GM12878 (cell line): ENCODE data around the gene PMPCA. TPM values are rescaled to one million over a fixed set of nuclear protein-coding genes. Genes with fewer than 3 reads are reported as not detected.

Source experiments
- BACH1 ChIP-seq: fragments of 450-650 bp; IDR thresholded peaks from 2 replicates; pipeline ENCODE4 v1.6.1; 2017; ENCODE audit warnings: mild to moderate bottlenecking, borderline replicate concordance
- CREB1 ChIP-seq: IDR thresholded peaks from 2 replicates; pipeline ENCODE4 v1.6.1; 2012; ENCODE audit warnings: low read depth, mild to moderate bottlenecking, inconsistent platforms
- EZH2 ChIP-seq: IDR thresholded peaks from 2 replicates; pipeline ENCODE4 v1.6.1; 2012; ENCODE audit warnings: low read depth, mild to moderate bottlenecking, control low read depth, inconsistent platforms, low read length, borderline replicate concordance; ENCODE audit not compliant: control insufficient read depth
- HCFC1 ChIP-seq: fragments of 150-350 bp; IDR thresholded peaks from 2 replicates; pipeline ENCODE4 v1.6.1; 2014; ENCODE audit warnings: low read length
- MXI1 ChIP-seq: fragments of 150-350 bp; IDR thresholded peaks from 2 replicates; pipeline ENCODE4 v1.6.1; 2011; ENCODE audit warnings: low read depth, mild to moderate bottlenecking, inconsistent platforms, low read length, improper control_type of control experiment
- NRF1 ChIP-seq: conservative IDR thresholded peaks from 2 replicates; pipeline ENCODE4 v1.6.1; 2011; ENCODE audit warnings: mild to moderate bottlenecking, low read depth, low read length, improper control_type of control experiment
- PAX8 ChIP-seq: fragments of 450-650 bp; IDR thresholded peaks from 2 replicates; pipeline ENCODE4 v1.6.1; 2017; ENCODE audit warnings: mild to moderate bottlenecking, moderate library complexity
- RAD51 ChIP-seq: fragments of 450-650 bp; IDR thresholded peaks from 2 replicates; pipeline ENCODE4 v1.6.1; 2016; ENCODE audit warnings: moderate library complexity, mild to moderate bottlenecking, inconsistent platforms
- STAT3 ChIP-seq: IDR thresholded peaks from 2 replicates; pipeline ENCODE4 v1.6.1; 2011; ENCODE audit warnings: low read depth, low read length, improper control_type of control experiment
- YY1 ChIP-seq: IDR thresholded peaks from 2 replicates; pipeline ENCODE4 v1.6.1; 2011; ENCODE audit warnings: low read depth, mild to moderate bottlenecking, low read length
- polyA plus RNA-seq, 11 experiments: library from polyadenylated mRNA; depleted of rRNA in 4 of 11; unstranded in 6 of 11; stranded (reverse) in 5 of 11; fragments of >200 nt; fragmentation: Nextera tagmentation in 4 of 11; fragmentation: Illumina TruSeq in 1 of 11; extraction: Ambion mirVana in 4 of 11; extraction: Trizol in 1 of 11; gene quantifications; 1 replicate in 1 of 11; 2 replicates in 10 of 11; pipeline versions ENCODE4 v1.2.1 to v1.2.3, GENCODE V29; 2011 to 2016; ENCODE audit warnings: inconsistent platforms in 2 of 11, missing spikeins in 2 of 11, low read depth in 1 of 11
- total RNA-seq, 4 experiments: library from RNA; depleted of rRNA in 3 of 4; stranded (reverse); fragments of >200 nt in 3 of 4; fragmentation: Illumina TruSeq in 1 of 4; extraction: Trizol in 1 of 4; gene quantifications; 2 replicates each; pipeline versions ENCODE4 v1.2.1 to v1.2.3, GENCODE V29; 2013 to 2021
- TF ChIP-seq, protein P1 (sequence below): fragments of 150-350 bp; IDR thresholded peaks from 2 replicates; pipeline ENCODE4 v1.6.1; 2016; ENCODE audit warnings: low read depth, low read length
- TF ChIP-seq, protein P2 (sequence below): fragments of 450-650 bp; IDR thresholded peaks from 2 replicates; pipeline ENCODE4 v1.6.1; 2017; ENCODE audit warnings: mild to moderate bottlenecking, moderate library complexity

Gene PMPCA
- total and polyA plus RNA-seq, 10 of the 15 experiments (the other 5 are each of a cell fraction or from before 2014, with no cell fraction given): 8.1 to 137 (median 75.7) TPM

DNA sequence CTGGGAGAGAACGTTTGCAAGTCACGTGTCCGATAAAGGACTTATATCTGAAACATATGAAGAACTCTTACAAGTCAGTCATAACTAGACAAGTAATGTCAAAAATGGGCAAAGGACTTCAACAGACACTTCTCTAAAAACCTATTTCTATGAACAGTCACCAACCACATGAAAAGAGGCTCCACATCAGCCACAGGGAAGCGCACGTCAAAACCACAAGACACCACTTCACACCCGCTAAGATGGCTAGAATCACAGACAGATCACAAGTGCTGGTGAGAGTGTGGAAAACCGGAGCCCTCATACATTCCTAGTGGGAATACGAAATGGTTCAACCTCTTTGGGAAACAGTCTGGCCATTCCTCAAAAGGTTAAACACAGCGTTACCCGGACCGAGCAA, 25.4 kb upstream of the PMPCA start (continued):
- TF ChIP-seq YY1 (no peak), BACH1 (no peak), CREB1 (no peak), STAT3 (no peak), PAX8 (no peak), NRF1 (no peak), MXI1 (no peak), HCFC1 (no peak), RAD51 (peak; percentile 52; the same call in 1 of the 2 replicates), EZH2 (no peak)
- TF ChIP-seq, protein P1, sequence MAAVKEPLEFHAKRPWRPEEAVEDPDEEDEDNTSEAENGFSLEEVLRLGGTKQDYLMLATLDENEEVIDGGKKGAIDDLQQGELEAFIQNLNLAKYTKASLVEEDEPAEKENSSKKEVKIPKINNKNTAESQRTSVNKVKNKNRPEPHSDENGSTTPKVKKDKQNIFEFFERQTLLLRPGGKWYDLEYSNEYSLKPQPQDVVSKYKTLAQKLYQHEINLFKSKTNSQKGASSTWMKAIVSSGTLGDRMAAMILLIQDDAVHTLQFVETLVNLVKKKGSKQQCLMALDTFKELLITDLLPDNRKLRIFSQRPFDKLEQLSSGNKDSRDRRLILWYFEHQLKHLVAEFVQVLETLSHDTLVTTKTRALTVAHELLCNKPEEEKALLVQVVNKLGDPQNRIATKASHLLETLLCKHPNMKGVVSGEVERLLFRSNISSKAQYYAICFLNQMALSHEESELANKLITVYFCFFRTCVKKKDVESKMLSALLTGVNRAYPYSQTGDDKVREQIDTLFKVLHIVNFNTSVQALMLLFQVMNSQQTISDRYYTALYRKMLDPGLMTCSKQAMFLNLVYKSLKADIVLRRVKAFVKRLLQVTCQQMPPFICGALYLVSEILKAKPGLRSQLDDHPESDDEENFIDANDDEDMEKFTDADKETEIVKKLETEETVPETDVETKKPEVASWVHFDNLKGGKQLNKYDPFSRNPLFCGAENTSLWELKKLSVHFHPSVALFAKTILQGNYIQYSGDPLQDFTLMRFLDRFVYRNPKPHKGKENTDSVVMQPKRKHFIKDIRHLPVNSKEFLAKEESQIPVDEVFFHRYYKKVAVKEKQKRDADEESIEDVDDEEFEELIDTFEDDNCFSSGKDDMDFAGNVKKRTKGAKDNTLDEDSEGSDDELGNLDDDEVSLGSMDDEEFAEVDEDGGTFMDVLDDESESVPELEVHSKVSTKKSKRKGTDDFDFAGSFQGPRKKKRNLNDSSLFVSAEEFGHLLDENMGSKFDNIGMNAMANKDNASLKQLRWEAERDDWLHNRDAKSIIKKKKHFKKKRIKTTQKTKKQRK: no peak
- TF ChIP-seq, protein P2, sequence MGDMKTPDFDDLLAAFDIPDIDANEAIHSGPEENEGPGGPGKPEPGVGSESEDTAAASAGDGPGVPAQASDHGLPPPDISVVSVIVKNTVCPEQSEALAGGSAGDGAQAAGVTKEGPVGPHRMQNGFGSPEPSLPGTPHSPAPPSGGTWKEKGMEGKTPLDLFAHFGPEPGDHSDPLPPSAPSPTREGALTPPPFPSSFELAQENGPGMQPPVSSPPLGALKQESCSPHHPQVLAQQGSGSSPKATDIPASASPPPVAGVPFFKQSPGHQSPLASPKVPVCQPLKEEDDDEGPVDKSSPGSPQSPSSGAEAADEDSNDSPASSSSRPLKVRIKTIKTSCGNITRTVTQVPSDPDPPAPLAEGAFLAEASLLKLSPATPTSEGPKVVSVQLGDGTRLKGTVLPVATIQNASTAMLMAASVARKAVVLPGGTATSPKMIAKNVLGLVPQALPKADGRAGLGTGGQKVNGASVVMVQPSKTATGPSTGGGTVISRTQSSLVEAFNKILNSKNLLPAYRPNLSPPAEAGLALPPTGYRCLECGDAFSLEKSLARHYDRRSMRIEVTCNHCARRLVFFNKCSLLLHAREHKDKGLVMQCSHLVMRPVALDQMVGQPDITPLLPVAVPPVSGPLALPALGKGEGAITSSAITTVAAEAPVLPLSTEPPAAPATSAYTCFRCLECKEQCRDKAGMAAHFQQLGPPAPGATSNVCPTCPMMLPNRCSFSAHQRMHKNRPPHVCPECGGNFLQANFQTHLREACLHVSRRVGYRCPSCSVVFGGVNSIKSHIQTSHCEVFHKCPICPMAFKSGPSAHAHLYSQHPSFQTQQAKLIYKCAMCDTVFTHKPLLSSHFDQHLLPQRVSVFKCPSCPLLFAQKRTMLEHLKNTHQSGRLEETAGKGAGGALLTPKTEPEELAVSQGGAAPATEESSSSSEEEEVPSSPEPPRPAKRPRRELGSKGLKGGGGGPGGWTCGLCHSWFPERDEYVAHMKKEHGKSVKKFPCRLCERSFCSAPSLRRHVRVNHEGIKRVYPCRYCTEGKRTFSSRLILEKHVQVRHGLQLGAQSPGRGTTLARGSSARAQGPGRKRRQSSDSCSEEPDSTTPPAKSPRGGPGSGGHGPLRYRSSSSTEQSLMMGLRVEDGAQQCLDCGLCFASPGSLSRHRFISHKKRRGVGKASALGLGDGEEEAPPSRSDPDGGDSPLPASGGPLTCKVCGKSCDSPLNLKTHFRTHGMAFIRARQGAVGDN: no peak
